ENCODE measurements around the gene PPM1H.
"Not testable (repeated sequence)": the region's sequence is repeated elsewhere in the genome, so short reads cannot be mapped to it uniquely, and the experiment has no call there.

Gene PPM1H

DNA sequence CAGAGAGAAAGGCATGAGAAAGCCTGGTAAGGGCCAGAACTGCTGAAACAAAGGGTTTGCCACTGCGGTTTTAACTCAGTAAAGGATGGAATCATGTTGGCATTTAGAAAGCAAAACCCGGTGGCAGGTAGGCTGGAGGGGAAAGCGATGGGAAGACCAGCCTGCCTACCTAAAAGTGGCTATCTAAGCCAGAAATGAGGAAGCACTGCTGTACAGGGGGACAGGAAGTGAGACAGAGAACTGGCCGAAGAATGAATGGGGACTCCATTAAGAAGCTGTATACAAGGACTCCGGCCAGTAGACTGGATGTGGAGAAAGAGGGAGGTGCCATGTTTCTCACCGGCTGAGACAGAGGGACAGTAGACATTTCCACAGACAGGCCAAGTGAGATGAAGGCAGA lies 48.2 kb downstream of the PPM1H start:
- H3K9ac ChIP-seq (ENCODE audit: low read depth, low read length, poor library complexity, severe bottlenecking): no peak overlapping the region
- no peaks in the 10 kb centered on the region for H3K9me2 ChIP-seq (replicated peaks; ENCODE audit: low read depth, low read length)
- peaks cover 6% of the 10 kb centered on the region for H3F3A ChIP-seq (ENCODE audit: low read depth)
- peaks cover 3% of the 10 kb centered on the region; the same call in 1 of the 2 replicates for H3K9me3 ChIP-seq (ENCODE audit: insufficient read depth, low read depth, low read length)
- peaks cover 6% of the 10 kb centered on the region; the same call in 1 of the 2 replicates for H3K36me3 ChIP-seq (ENCODE audit: insufficient read depth, low read length)
- no peak overlapping the region for H3K4me3 ChIP-seq (ENCODE audit: low read length, poor library complexity, severe bottlenecking)
- no peak for TF ChIP-seq EZH2phosphoT487 (IDR thresholded peaks at IDR 0.05; ENCODE audit: borderline replicate concordance)
- TF ChIP-seq, protein P1, sequence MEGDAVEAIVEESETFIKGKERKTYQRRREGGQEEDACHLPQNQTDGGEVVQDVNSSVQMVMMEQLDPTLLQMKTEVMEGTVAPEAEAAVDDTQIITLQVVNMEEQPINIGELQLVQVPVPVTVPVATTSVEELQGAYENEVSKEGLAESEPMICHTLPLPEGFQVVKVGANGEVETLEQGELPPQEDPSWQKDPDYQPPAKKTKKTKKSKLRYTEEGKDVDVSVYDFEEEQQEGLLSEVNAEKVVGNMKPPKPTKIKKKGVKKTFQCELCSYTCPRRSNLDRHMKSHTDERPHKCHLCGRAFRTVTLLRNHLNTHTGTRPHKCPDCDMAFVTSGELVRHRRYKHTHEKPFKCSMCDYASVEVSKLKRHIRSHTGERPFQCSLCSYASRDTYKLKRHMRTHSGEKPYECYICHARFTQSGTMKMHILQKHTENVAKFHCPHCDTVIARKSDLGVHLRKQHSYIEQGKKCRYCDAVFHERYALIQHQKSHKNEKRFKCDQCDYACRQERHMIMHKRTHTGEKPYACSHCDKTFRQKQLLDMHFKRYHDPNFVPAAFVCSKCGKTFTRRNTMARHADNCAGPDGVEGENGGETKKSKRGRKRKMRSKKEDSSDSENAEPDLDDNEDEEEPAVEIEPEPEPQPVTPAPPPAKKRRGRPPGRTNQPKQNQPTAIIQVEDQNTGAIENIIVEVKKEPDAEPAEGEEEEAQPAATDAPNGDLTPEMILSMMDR (conservative IDR thresholded peaks at IDR 0.05; ENCODE audit: low read length): no peak
- H3K4me2 ChIP-seq (ENCODE audit: low read depth, low read length, poor library complexity, severe bottlenecking): no peak overlapping the region
- H3K79me2 ChIP-seq (ENCODE audit: insufficient read depth, low read length): peaks cover 65% of the 10 kb centered on the region
- H4K20me1 ChIP-seq (ENCODE audit: insufficient read depth, low read length, poor library complexity, severe bottlenecking): no peaks in the 10 kb centered on the region
- H3K27me3 ChIP-seq (ENCODE audit: insufficient read depth, low read length, poor library complexity, severe bottlenecking): no peaks in the 10 kb centered on the region
- no peak overlapping the region for H2AFZ ChIP-seq (ENCODE audit: low read length)
- peaks cover 11% of the 10 kb centered on the region for H3K4me1 ChIP-seq (ENCODE audit: insufficient read depth, low read length, poor library complexity, severe bottlenecking)

DNA sequence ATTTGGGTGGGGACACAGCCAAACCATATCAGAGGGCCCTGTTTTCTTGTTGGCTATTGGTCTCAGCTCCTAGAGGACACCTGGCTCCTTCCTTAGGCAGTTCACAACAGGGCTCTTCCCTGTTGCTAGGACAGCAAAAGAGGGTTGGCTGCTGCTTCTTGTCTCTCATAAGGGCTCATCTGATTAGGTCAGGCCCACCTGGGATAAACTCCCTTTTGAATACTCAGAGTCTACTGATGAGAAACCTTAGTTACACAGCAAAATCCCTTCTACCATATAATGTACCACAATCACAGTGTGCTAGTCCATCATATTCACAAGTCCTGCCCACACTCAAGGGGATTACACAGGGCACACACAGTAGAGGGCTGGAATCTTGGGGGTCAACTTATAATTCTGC lies 49.7 kb downstream of the PPM1H start:
- H3K9me3 ChIP-seq (ENCODE audit: insufficient read depth, low read depth, low read length): peaks cover 3% of the 10 kb centered on the region; the same call in 1 of the 2 replicates
- H3K9me2 ChIP-seq (replicated peaks; ENCODE audit: low read depth, low read length): no peaks in the 10 kb centered on the region
- H2AFZ ChIP-seq (ENCODE audit: low read length): no peak overlapping the region
- H3K9ac ChIP-seq (ENCODE audit: low read depth, low read length, poor library complexity, severe bottlenecking): no peak overlapping the region
- no peaks in the 10 kb centered on the region for H4K20me1 ChIP-seq (ENCODE audit: insufficient read depth, low read length, poor library complexity, severe bottlenecking)
- H3K36me3 ChIP-seq (ENCODE audit: insufficient read depth, low read length): peaks cover 6% of the 10 kb centered on the region; the same call in 1 of the 2 replicates
- no peak overlapping the region for H3K4me2 ChIP-seq (ENCODE audit: low read depth, low read length, poor library complexity, severe bottlenecking)
- H3K27me3 ChIP-seq (ENCODE audit: insufficient read depth, low read length, poor library complexity, severe bottlenecking): no peaks in the 10 kb centered on the region
- peaks cover 64% of the 10 kb centered on the region for H3K79me2 ChIP-seq (ENCODE audit: insufficient read depth, low read length)
- TF ChIP-seq, protein P1 (conservative IDR thresholded peaks at IDR 0.05; ENCODE audit: low read length): no peak
- H3K4me1 ChIP-seq (ENCODE audit: insufficient read depth, low read length, poor library complexity, severe bottlenecking): no peaks in the 10 kb centered on the region
- H3K4me3 ChIP-seq (ENCODE audit: low read length, poor library complexity, severe bottlenecking): no peak overlapping the region
- H3F3A ChIP-seq (ENCODE audit: low read depth): no peaks in the 10 kb centered on the region

DNA sequence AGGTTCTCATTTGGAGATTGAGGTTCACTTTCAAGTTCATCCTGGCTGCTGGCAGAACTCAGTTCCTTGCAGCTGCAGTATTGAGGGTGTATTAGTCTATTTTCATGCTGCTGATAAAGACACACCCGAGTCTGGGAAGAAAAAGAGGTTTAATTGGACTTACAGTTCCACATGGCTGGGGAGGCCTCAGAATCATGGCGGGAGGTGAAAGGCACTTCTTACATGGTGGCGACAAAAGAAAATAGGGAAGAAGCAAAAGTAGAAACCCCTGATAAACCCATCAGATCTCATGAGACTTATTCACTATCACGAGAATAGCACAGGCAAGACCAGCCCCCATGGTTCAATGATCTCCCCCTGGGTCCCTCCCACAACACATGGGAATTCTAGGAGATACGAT lies 50.1 kb downstream of the PPM1H start:
- not testable (repeated sequence) for H3K9ac ChIP-seq (ENCODE audit: low read depth, low read length, poor library complexity, severe bottlenecking); H2AFZ ChIP-seq (ENCODE audit: low read length); H3K36me3 ChIP-seq (ENCODE audit: insufficient read depth, low read length); H3K9me2 ChIP-seq (replicated peaks; ENCODE audit: low read depth, low read length); H3K4me2 ChIP-seq (ENCODE audit: low read depth, low read length, poor library complexity, severe bottlenecking); H3K4me1 ChIP-seq (ENCODE audit: insufficient read depth, low read length, poor library complexity, severe bottlenecking); H4K20me1 ChIP-seq (ENCODE audit: insufficient read depth, low read length, poor library complexity, severe bottlenecking); H3K9me3 ChIP-seq (ENCODE audit: insufficient read depth, low read depth, low read length); H3K4me3 ChIP-seq (ENCODE audit: low read length, poor library complexity, severe bottlenecking); H3K27me3 ChIP-seq (ENCODE audit: insufficient read depth, low read length, poor library complexity, severe bottlenecking); H3F3A ChIP-seq (ENCODE audit: low read depth)
- peaks cover 64% of the 10 kb centered on the region for H3K79me2 ChIP-seq (ENCODE audit: insufficient read depth, low read length)

DNA sequence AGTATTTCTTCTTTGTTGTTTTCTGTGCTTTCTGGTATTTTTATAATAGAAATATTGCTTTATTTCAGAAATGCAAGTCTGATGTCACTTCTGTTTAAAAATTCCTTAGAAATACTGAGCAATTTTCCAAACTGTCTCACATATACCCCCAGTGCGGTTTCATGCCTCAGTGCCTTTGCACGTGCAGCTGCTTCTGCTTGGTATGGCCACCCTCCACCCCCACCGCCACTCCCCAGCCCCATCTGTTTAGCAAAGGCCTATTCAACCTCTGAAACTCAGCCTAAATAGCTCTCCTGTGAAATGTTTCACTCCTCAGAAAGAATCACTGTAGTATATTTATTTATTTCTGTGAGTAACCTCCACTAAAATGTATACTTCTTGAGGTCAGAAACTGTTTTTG lies 52.3 kb downstream of the PPM1H start:
- TF ChIP-seq, protein P1 (conservative IDR thresholded peaks at IDR 0.05; ENCODE audit: low read length): no peak
- TF ChIP-seq EZH2phosphoT487 (IDR thresholded peaks at IDR 0.05; ENCODE audit: borderline replicate concordance): no peak
- Histone ChIP-seq H3K4me2 (ENCODE audit: low read depth, low read length, poor library complexity, severe bottlenecking) (no peak overlapping the region), H3K9me2 (replicated peaks; ENCODE audit: low read depth, low read length) (no peaks in the 10 kb centered on the region), H3K27me3 (ENCODE audit: insufficient read depth, low read length, poor library complexity, severe bottlenecking) (no peaks in the 10 kb centered on the region), H2AFZ (ENCODE audit: low read length) (no peak overlapping the region), H3F3A (ENCODE audit: low read depth) (no peaks in the 10 kb centered on the region), H3K79me2 (ENCODE audit: insufficient read depth, low read length) (peaks cover 47% of the 10 kb centered on the region; the same call in 1 of the 2 replicates), H3K4me3 (ENCODE audit: low read length, poor library complexity, severe bottlenecking) (no peak overlapping the region), H3K9me3 (ENCODE audit: insufficient read depth, low read depth, low read length) (peaks cover 3% of the 10 kb centered on the region; the same call in 1 of the 2 replicates), H3K36me3 (ENCODE audit: insufficient read depth, low read length) (peaks cover 6% of the 10 kb centered on the region; the same call in 1 of the 2 replicates), H3K9ac (ENCODE audit: low read depth, low read length, poor library complexity, severe bottlenecking) (no peak overlapping the region), H3K4me1 (ENCODE audit: insufficient read depth, low read length, poor library complexity, severe bottlenecking) (no peaks in the 10 kb centered on the region), H4K20me1 (ENCODE audit: insufficient read depth, low read length, poor library complexity, severe bottlenecking) (no peaks in the 10 kb centered on the region)

All from Loucy (cell line).